GM12878 (cell line): Measurements from ENCODE around the gene ISG20L2. TPM values are rescaled to one million over a fixed set of nuclear protein-coding genes. Genes with fewer than 3 reads are reported as not detected.

ENCODE experiments used
- ATAC-seq: fragments of 200-7000 bp; cut with Tn5 transposase; 3 replicates; pipeline ENCODE4 v1.9.1; 2020; ENCODE audit warnings: mild to moderate bottlenecking, moderate library complexity
- BruUV-seq: library from RNA; stranded (reverse); fragments of 400-500 nt; replicated peaks from 2 replicates; lab custom pipeline; 2021; lab: Mats Ljungman, UMichigan
- CTCF ChIA-PET: fragments of 300-600 bp; sonication (Branson Sonifier 250); formaldehyde crosslinking; extraction: SDS; loops from one replicate; lab custom pipeline; 2021; ENCODE audit warnings: inconsistent platforms; lab: Yijun Ruan, JAX
- POLR2A ChIA-PET: fragments of 350-600 bp; formaldehyde crosslinking; extraction: SDS; loops from one replicate; lab custom pipeline; 2021; ENCODE audit warnings: inconsistent platforms; lab: Charles Lee
- RAD21 ChIA-PET: fragments of 300-600 bp; sonication (Branson Sonifier 250); formaldehyde crosslinking; loops from one replicate; lab custom pipeline; 2023; ENCODE audit warnings: antibody characterized with exemption; ENCODE audit not compliant: unreplicated experiment; lab: Charles Lee
- SMC1A ChIA-PET: fragments of 300-600 bp; sonication (Branson Sonifier 250); formaldehyde crosslinking; loops from one replicate; lab custom pipeline; 2023; ENCODE audit not compliant: unreplicated experiment, uncharacterized antibody; lab: Charles Lee
- DNase-seq: peaks from one replicate; pipeline ENCODE4 v3.0.0-alpha.2; 2011; ENCODE audit warnings: low read depth, low spot score
- FAIRE-seq: peaks from 3 replicates; lab custom pipeline; 2011; peaks lifted over from hg19 to GRCh38; lab: Jason Lieb, UNC
- H2AFZ ChIP-seq: 2 replicates; pipeline ENCODE4 v1.6.0; 2011; ENCODE audit warnings: low read depth, low read length, control low read depth; ENCODE audit not compliant: control insufficient read depth
- H3K27ac ChIP-seq: 2 replicates; pipeline ENCODE4 v1.5.1; 2011; ENCODE audit warnings: control low read depth; ENCODE audit not compliant: control insufficient read depth, insufficient read depth
- H3K27me3 ChIP-seq, 2 experiments: replicated peaks in 1 of 2; 2 replicates each; pipeline versions ENCODE4 v1.6.0 to v1.6.1; 2011; ENCODE audit warnings: low read length in 1 of 2; ENCODE audit not compliant: control insufficient read depth in 2 of 2, insufficient read depth in 2 of 2
- H3K36me3 ChIP-seq, 2 experiments: 2 replicates each; pipeline ENCODE4 v1.5.1; 2011; ENCODE audit warnings: low read length in 1 of 2; ENCODE audit not compliant: control insufficient read depth in 2 of 2, insufficient read depth in 2 of 2
- H3K4me1 ChIP-seq: 2 replicates; pipeline ENCODE4 v1.6.1; 2011; ENCODE audit warnings: mild to moderate bottlenecking, low read length, moderate library complexity, mixed read lengths; ENCODE audit not compliant: control insufficient read depth, insufficient read depth
- H3K4me2 ChIP-seq: 2 replicates; pipeline ENCODE4 v1.6.0; 2011; ENCODE audit warnings: control low read depth; ENCODE audit not compliant: control insufficient read depth, insufficient read depth
- H3K4me3 ChIP-seq: fragments of 200-600 bp; sonication (generic); 2 replicates; pipeline ENCODE4 v1.5.1; 2016
- H3K79me2 ChIP-seq: 2 replicates; pipeline ENCODE4 v1.6.0; 2011; ENCODE audit warnings: low read length; ENCODE audit not compliant: control insufficient read depth, insufficient read depth
- H3K9ac ChIP-seq: 2 replicates; pipeline ENCODE4 v1.8.0; 2011; ENCODE audit warnings: low read length, control low read depth, mixed read lengths; ENCODE audit not compliant: control insufficient read depth, insufficient read depth
- H3K9me3 ChIP-seq: replicated peaks from 3 replicates; pipeline ENCODE4 v1.5.1; 2011; ENCODE audit warnings: mild to moderate bottlenecking, low read length; ENCODE audit not compliant: control insufficient read depth, insufficient read depth
- H4K20me1 ChIP-seq: 2 replicates; pipeline ENCODE4 v1.6.0; 2011; ENCODE audit not compliant: control insufficient read depth, insufficient read depth
- IRF4 ChIP-seq: IDR thresholded peaks from 2 replicates; pipeline ENCODE4 v1.6.1; 2011; ENCODE audit warnings: low read depth, low read length
- PBX3 ChIP-seq: IDR thresholded peaks from 2 replicates; pipeline ENCODE4 v1.6.1; 2011; ENCODE audit warnings: mild to moderate bottlenecking, low read depth, low read length, moderate library complexity; ENCODE audit not compliant: insufficient replicate concordance
- POLR2A ChIP-seq: IDR thresholded peaks from 2 replicates; pipeline ENCODE4 v1.6.1; 2011; ENCODE audit warnings: low read depth, mild to moderate bottlenecking, low read length
- ZBED1 ChIP-seq: IDR thresholded peaks from 2 replicates; pipeline ENCODE4 v1.6.1; 2016; ENCODE audit warnings: borderline replicate concordance
- ZNF207 ChIP-seq: fragments of 450-650 bp; IDR thresholded peaks from 2 replicates; pipeline ENCODE4 v1.6.1; 2014; ENCODE audit warnings: antibody characterized with exemption, mild to moderate bottlenecking, borderline replicate concordance
- WGBS: methylation state at CpG from one replicate; pipeline ENCODE4 v1.1.6; 2016; ENCODE audit warnings: low lambda C conversion rate; ENCODE audit not compliant: insufficient replicate concordance, insufficient coverage; ENCODE audit errors: missing lambda C conversion rate; 5-methylcytosine and 5-hydroxymethylcytosine counted together
- in situ Hi-C: fragments of 300-500 bp; cut with MboI; formaldehyde crosslinking; loops from 9 replicates; pipeline ENCODE4 v1.14.3; 2018; ENCODE audit warnings: mixed read lengths
- intact Hi-C: fragments of 100-400 bp; cut with micrococcal nuclease; formaldehyde crosslinking; loops from one replicate; pipeline ENCODE4 v1.14.2; 2022; ENCODE audit not compliant: unreplicated experiment
- polyA plus RNA-seq, 11 experiments: library from polyadenylated mRNA; depleted of rRNA in 4 of 11; unstranded in 6 of 11; stranded (reverse) in 5 of 11; fragments of >200 nt; fragmentation: Nextera tagmentation in 4 of 11; fragmentation: Illumina TruSeq in 1 of 11; extraction: Ambion mirVana in 4 of 11; extraction: Trizol in 1 of 11; gene quantifications; 1 replicate in 1 of 11; 2 replicates in 10 of 11; pipeline versions ENCODE4 v1.2.1 to v1.2.3, GENCODE V29; 2011 to 2016; ENCODE audit warnings: inconsistent platforms in 2 of 11, missing spikeins in 2 of 11, low read depth in 1 of 11
- total RNA-seq, 4 experiments: library from RNA; depleted of rRNA in 3 of 4; stranded (reverse); fragments of >200 nt in 3 of 4; fragmentation: Illumina TruSeq in 1 of 4; extraction: Trizol in 1 of 4; gene quantifications; 2 replicates each; pipeline versions ENCODE4 v1.2.1 to v1.2.3, GENCODE V29; 2013 to 2021
- TF ChIP-seq, protein P1 (sequence below): fragments of 150-350 bp; IDR thresholded peaks from 2 replicates; pipeline ENCODE4 v1.6.1; 2014; ENCODE audit warnings: mild to moderate bottlenecking, low read depth, low read length
- TF ChIP-seq, protein P2 (sequence below): fragments of 450-650 bp; formaldehyde crosslinking; IDR thresholded peaks from 2 replicates; pipeline ENCODE4 v1.4.0; 2022; ENCODE audit warnings: mild to moderate bottlenecking, moderate library complexity

Gene ISG20L2
- total and polyA plus RNA-seq, 10 of the 15 experiments (the other 5 are each of a cell fraction or from before 2014, with no cell fraction given): 16.4 to 111 (median 48.0) TPM

DNA sequence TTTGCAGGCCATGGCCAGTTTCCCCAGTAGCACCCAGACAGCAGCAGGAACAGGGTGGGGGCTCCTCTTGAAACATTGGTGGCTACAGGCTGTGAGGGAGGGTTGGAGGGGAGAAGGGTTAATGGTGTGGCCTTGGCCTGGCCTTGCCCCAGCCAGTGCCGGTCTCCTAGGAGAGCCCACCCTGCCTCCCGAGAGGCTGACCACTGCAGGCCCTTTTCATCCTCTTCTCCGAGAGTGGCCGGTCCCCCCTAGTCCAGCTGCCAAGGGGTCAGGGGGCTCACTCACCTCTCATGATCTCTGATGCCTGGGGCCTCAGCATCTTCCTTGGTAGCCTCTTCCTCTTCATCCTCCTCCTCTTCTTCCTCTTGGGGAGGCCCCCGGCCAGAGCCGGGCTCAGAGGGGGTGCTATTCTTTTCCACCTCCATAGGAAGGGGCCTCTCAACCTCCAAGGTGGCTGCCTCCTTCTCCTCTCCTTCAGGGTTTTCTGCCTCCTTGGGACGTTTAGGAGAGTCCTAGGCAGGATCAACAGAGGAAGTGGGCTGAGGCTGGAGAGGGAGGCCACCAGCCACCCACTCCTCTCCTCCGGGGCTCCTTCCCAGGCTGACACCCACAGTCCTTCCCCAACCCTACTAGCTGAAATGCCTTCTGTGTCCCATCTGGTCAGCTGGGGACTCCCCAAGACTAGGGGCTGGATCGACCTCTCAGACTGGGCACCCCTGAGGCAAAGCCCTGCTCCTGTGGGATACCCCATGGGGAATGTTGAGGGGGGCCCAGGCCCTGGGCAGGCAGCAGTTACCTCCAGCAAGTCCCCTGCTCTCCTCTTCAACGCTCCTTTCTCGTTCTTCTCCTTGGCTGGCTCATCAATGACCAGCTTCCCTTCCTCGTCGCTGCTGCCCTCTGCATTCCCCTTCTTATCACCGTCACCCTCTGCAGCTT, 15.1 kb upstream of the ISG20L2 start:
- ChIA-PET POLR2A (interaction anchor here (5.4 kb wide), 1 partner anchor 15 kb away, joined by 75 read pairs; the partner anchor contains the start of genes ISG20L2 and METTL25B), SMC1A (interaction anchor here (3.3 to 5.0 kb wide), 2 partner anchors 16 to 24 kb away, joined by 36 to 57 read pairs; partner anchors contain the start of genes ISG20L2, METTL25B and PRCC), RAD21 (no interaction called here)
- BruUV-seq: TSS peak; percentile 39
- H4K20me1 ChIP-seq: no peaks in the 10 kb centered on the region
- H3K27me3 ChIP-seq: no peaks in the 10 kb centered on the region
- 87% methylated on average over 14 of the region's 14 CpGs for WGBS
- DNase-seq: no peak
- H3K79me2 ChIP-seq: peaks cover 56% of the 10 kb centered on the region
- ATAC-seq: no peak
- H3K4me2 ChIP-seq: no peak overlapping the region
- H3K36me3 ChIP-seq: peaks cover 23% of the 10 kb centered on the region in 2 experiments
- H3K9me3 ChIP-seq: no peaks in the 10 kb centered on the region
- no peak overlapping the region for H3K9ac ChIP-seq
- TF ChIP-seq POLR2A (peak; percentile 33), IRF4 (no peak)
- TF ChIP-seq, all 136 proteins: peak for 1
- no peak overlapping the region for H3K4me3 ChIP-seq
- FAIRE-seq: no peak
- in situ Hi-C loops: no loop called here
- no peak overlapping the region for H2AFZ ChIP-seq
- H3K4me1 ChIP-seq: peaks cover 19% of the 10 kb centered on the region
- intact Hi-C loops: loop anchor here (10.0 kb wide), 1 partner anchor 239 kb away; the partner anchor contains the start of gene MEF2D
- H3K27ac ChIP-seq: no peak overlapping the region
- CTCF ChIA-PET: interaction anchor here (0.8 to 3.7 kb wide), 2 partner anchors 17 to 18 kb away, joined by 4 to 56 read pairs; partner anchors contain the start of genes ISG20L2 and METTL25B

DNA sequence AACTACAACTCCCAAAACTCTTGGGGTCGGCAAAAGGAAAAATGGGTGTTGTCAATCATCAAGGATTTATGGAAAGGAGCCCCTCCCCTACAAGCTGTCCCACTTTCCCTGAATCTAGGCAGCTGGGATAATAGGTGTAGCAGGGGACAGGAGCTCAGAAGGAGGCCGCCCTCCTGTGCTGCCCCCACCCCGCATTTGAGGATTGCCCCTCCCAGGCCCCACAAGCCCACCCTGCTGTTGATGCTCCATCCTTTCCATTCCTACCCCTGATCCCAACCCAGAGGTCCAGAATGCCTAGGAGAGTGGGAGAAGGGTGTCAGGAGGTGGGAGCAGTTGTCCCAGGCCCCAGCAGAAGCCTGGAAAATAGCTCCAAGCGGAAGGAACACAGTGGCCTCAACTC, 14.2 kb upstream of the ISG20L2 start:
- no peaks in the 10 kb centered on the region for H3K9me3 ChIP-seq
- peaks cover 47% of the 10 kb centered on the region for H3K79me2 ChIP-seq
- intact Hi-C loops (loop anchor here (10.0 kb wide), 1 partner anchor 238 kb away; the partner anchor contains the start of gene MEF2D), in situ Hi-C loops (no loop called here)
- DNase-seq (no peak), FAIRE-seq (no peak), ATAC-seq (no peak)
- WGBS: 78% methylated on average over 4 of the region's 4 CpGs
- ChIA-PET SMC1A (interaction anchor here (1.0 to 5.0 kb wide), 5 partner anchors 9 to 117 kb away, joined by 4 to 57 read pairs (median 6); partner anchors contain the start of genes ISG20L2, METTL25B and PRCC), CTCF (interaction anchor here (1.3 to 3.7 kb wide), 2 partner anchors 16 to 53 kb away, joined by 4 to 56 read pairs; partner anchors contain the start of genes ISG20L2 and METTL25B), POLR2A (interaction anchor here (5.4 kb wide), 1 partner anchor 14 kb away, joined by 75 read pairs; the partner anchor contains the start of genes ISG20L2 and METTL25B), RAD21 (interaction anchor here (0.7 to 2.7 kb wide), 2 partner anchors 9 to 17 kb away, joined by 4 to 21 read pairs; partner anchors contain the start of gene HDGF)
- no TSS peak for BruUV-seq
- no peak overlapping the region for H3K9ac ChIP-seq
- peaks cover 23 to 27% of the 10 kb centered on the region in 2 experiments for H3K36me3 ChIP-seq
- no peak overlapping the region for H2AFZ ChIP-seq
- no peaks in the 10 kb centered on the region for H3K27me3 ChIP-seq
- H4K20me1 ChIP-seq: no peaks in the 10 kb centered on the region
- H3K27ac ChIP-seq: no peak overlapping the region
- H3K4me2 ChIP-seq: no peak overlapping the region
- peaks cover 13% of the 10 kb centered on the region for H3K4me1 ChIP-seq
- no peak overlapping the region for H3K4me3 ChIP-seq
- TF ChIP-seq, protein P1, sequence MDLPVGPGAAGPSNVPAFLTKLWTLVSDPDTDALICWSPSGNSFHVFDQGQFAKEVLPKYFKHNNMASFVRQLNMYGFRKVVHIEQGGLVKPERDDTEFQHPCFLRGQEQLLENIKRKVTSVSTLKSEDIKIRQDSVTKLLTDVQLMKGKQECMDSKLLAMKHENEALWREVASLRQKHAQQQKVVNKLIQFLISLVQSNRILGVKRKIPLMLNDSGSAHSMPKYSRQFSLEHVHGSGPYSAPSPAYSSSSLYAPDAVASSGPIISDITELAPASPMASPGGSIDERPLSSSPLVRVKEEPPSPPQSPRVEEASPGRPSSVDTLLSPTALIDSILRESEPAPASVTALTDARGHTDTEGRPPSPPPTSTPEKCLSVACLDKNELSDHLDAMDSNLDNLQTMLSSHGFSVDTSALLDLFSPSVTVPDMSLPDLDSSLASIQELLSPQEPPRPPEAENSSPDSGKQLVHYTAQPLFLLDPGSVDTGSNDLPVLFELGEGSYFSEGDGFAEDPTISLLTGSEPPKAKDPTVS: no peak
- TF ChIP-seq, protein P2, sequence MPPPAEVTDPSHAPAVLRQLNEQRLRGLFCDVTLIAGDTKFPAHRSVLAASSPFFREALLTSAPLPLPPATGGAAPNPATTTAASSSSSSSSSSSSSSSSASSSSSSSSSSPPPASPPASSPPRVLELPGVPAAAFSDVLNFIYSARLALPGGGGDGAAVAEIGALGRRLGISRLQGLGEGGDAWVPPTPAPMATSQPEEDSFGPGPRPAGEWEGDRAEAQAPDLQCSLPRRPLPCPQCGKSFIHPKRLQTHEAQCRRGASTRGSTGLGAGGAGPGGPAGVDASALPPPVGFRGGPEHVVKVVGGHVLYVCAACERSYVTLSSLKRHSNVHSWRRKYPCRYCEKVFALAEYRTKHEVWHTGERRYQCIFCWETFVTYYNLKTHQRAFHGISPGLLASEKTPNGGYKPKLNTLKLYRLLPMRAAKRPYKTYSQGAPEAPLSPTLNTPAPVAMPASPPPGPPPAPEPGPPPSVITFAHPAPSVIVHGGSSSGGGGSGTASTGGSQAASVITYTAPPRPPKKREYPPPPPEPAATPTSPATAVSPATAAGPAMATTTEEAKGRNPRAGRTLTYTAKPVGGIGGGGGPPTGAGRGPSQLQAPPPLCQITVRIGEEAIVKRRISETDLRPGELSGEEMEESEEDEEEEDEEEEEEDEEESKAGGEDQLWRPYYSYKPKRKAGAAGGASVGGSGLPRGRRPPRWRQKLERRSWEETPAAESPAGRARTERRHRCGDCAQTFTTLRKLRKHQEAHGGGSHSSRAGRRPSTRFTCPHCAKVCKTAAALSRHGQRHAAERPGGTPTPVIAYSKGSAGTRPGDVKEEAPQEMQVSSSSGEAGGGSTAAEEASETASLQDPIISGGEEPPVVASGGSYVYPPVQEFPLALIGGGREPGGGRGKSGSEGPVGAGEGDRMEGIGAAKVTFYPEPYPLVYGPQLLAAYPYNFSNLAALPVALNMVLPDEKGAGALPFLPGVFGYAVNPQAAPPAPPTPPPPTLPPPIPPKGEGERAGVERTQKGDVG (CRISPR knock-in tag): no peak
- TF ChIP-seq ZBED1: no peak
- no peak for TF ChIP-seq PBX3
- no peak for TF ChIP-seq ZNF207
